HepG2 (cell line): ENCODE results near the gene SGF29. TPM values are rescaled to one million over a fixed set of nuclear protein-coding genes. Genes with fewer than 3 reads are reported as not detected.

Experiments used
- AKAP8 ChIP-seq: sonication (generic); formaldehyde crosslinking; IDR thresholded peaks from 2 replicates; pipeline ENCODE4 v1.5.1; 2020; ENCODE audit warnings: mild to moderate bottlenecking, missing genetic modification reagents
- ASH2L ChIP-seq: fragments of 300-600, 200-600 bp; sonication (generic); IDR thresholded peaks from 2 replicates; pipeline ENCODE4 v1.7.0; 2017; ENCODE audit warnings: low read depth, mild to moderate bottlenecking, moderate library complexity, mixed read lengths, low read length; ENCODE audit not compliant: insufficient read length
- CREBL2 ChIP-seq: sonication (generic); formaldehyde crosslinking; IDR thresholded peaks from 2 replicates; pipeline ENCODE4 v1.8.1; 2023; ENCODE audit warnings: missing genetic modification reagents, mild to moderate bottlenecking, borderline replicate concordance
- CSRNP1 ChIP-seq: sonication (generic); formaldehyde crosslinking; IDR thresholded peaks from 2 replicates; pipeline ENCODE4 v1.8.1; 2023; ENCODE audit warnings: mild to moderate bottlenecking, missing genetic modification reagents
- ETV5 ChIP-seq: IDR thresholded peaks from 2 replicates; pipeline ENCODE4 v1.6.1; 2018; ENCODE audit warnings: missing biosample characterization, missing genetic modification reagents, inconsistent platforms, borderline replicate concordance
- FOXA3 ChIP-seq: IDR thresholded peaks from 2 replicates; pipeline ENCODE4 v1.6.1; 2016; ENCODE audit warnings: missing genetic modification reagents, missing compliant biosample characterization
- FOXP4 ChIP-seq: sonication (generic); formaldehyde crosslinking; IDR thresholded peaks from 2 replicates; pipeline ENCODE4 v1.4.0; 2020; ENCODE audit warnings: missing genetic modification reagents
- GFI1 ChIP-seq: sonication (generic); formaldehyde crosslinking; IDR thresholded peaks from 2 replicates; pipeline ENCODE4 v1.5.0; 2020; ENCODE audit warnings: missing genetic modification reagents, mild to moderate bottlenecking, borderline replicate concordance
- HIVEP1 ChIP-seq: sonication (generic); formaldehyde crosslinking; IDR thresholded peaks from 2 replicates; pipeline ENCODE4 v1.4.0; 2020; ENCODE audit warnings: mild to moderate bottlenecking, missing genetic modification reagents
- HMGA1 ChIP-seq: sonication (generic); formaldehyde crosslinking; conservative IDR thresholded peaks from 2 replicates; pipeline ENCODE4 v1.4.0; 2020; ENCODE audit warnings: missing genetic modification reagents
- KDM6A ChIP-seq: IDR thresholded peaks from 2 replicates; pipeline ENCODE4 v1.6.1; 2016; ENCODE audit warnings: low read depth
- KMT2B ChIP-seq: IDR thresholded peaks from 2 replicates; pipeline ENCODE4 v1.6.1; 2016; ENCODE audit warnings: missing genetic modification reagents, missing compliant biosample characterization
- NFKB2 ChIP-seq: sonication (generic); formaldehyde crosslinking; IDR thresholded peaks from 2 replicates; pipeline ENCODE4 v1.4.0; 2020; ENCODE audit warnings: missing genetic modification reagents, borderline replicate concordance
- NR2F1 ChIP-seq, 2 experiments: fragments of 450-650 bp in 1 of 2; formaldehyde crosslinking in 1 of 2; IDR thresholded peaks; 2 replicates each; pipeline versions ENCODE4 v1.5.0 to v1.6.1; 2016 to 2020; ENCODE audit warnings: mild to moderate bottlenecking in 1 of 2, missing compliant biosample characterization in 1 of 2, missing genetic modification reagents in 1 of 2, moderate library complexity in 1 of 2
- SOX6 ChIP-seq, 2 experiments: fragments of 450-650 bp in 1 of 2; sonication (generic) in 1 of 2; formaldehyde crosslinking in 1 of 2; IDR thresholded peaks; 2 replicates each; pipeline versions ENCODE4 v1.4.0 to v1.6.1; 2017 to 2020; ENCODE audit warnings: antibody characterized with exemption in 1 of 2, mild to moderate bottlenecking in 1 of 2, missing genetic modification reagents in 1 of 2
- STAG1 ChIP-seq: sonication (generic); formaldehyde crosslinking; IDR thresholded peaks from 2 replicates; pipeline ENCODE4 v1.4.0; 2020; ENCODE audit warnings: missing genetic modification reagents
- TAF1 ChIP-seq: sonication (generic); formaldehyde crosslinking; IDR thresholded peaks from 2 replicates; pipeline ENCODE4 v1.4.0; 2020; ENCODE audit warnings: missing genetic modification reagents
- ZFX ChIP-seq: sonication (generic); formaldehyde crosslinking; IDR thresholded peaks from 2 replicates; pipeline ENCODE4 v1.4.0; 2020; ENCODE audit warnings: mild to moderate bottlenecking, low read depth, missing genetic modification reagents, moderate library complexity
- ZNF160 ChIP-seq: sonication (generic); formaldehyde crosslinking; IDR thresholded peaks from 2 replicates; pipeline ENCODE4 v1.8.0; 2022; ENCODE audit warnings: mild to moderate bottlenecking, inconsistent platforms, missing genetic modification reagents
- ZNF207 ChIP-seq: fragments of 450-650 bp; IDR thresholded peaks from 2 replicates; pipeline ENCODE4 v1.6.1; 2016; ENCODE audit warnings: antibody characterized with exemption, borderline replicate concordance
- ZNF34 ChIP-seq: sonication (generic); formaldehyde crosslinking; IDR thresholded peaks from 2 replicates; pipeline ENCODE4 v1.4.0; 2020; ENCODE audit warnings: mild to moderate bottlenecking, missing genetic modification reagents, borderline replicate concordance
- ZNF703 ChIP-seq: sonication (generic); formaldehyde crosslinking; IDR thresholded peaks from 2 replicates; pipeline ENCODE4 v1.5.1; 2020; ENCODE audit warnings: missing genetic modification reagents, mild to moderate bottlenecking, moderate library complexity, borderline replicate concordance
- ZNF782 ChIP-seq: sonication (generic); formaldehyde crosslinking; IDR thresholded peaks from 2 replicates; pipeline ENCODE4 v1.4.0; 2020; ENCODE audit warnings: missing genetic modification reagents, mild to moderate bottlenecking, borderline replicate concordance
- ZNF883 ChIP-seq: sonication (generic); formaldehyde crosslinking; IDR thresholded peaks from 2 replicates; pipeline ENCODE4 v1.5.1; 2020; ENCODE audit warnings: mild to moderate bottlenecking, missing genetic modification reagents; ENCODE audit errors: not compliant biosample characterization
- ZSCAN25 ChIP-seq: sonication (generic); formaldehyde crosslinking; IDR thresholded peaks from 2 replicates; pipeline ENCODE4 v1.8.0; 2022; ENCODE audit warnings: mild to moderate bottlenecking, missing genetic modification reagents
- polyA plus RNA-seq, 8 experiments: library from polyadenylated mRNA; depleted of rRNA in 3 of 8; stranded (reverse) in 7 of 8; unstranded in 1 of 8; fragments of >200 nt; fragmentation: Illumina TruSeq in 4 of 8; extraction: Trizol in 4 of 8; gene quantifications; 2 replicates each; pipeline versions ENCODE4 v1.2.1 to v1.2.3, GENCODE V29; 2011 to 2016; ENCODE audit warnings: low read depth in 4 of 8, missing spikeins in 1 of 8, mixed read lengths in 1 of 8; ENCODE audit not compliant: insufficient read depth in 1 of 8
- total RNA-seq, 5 experiments: library from RNA; depleted of rRNA; stranded (reverse); fragments of >200 nt; fragmentation: Illumina TruSeq; extraction: Trizol; gene quantifications; 2 replicates each; pipeline ENCODE4 v1.2.3, GENCODE V29; 2016; ENCODE audit warnings: low read depth in 1 of 5
- TF ChIP-seq, protein P1 (sequence below): sonication (generic); formaldehyde crosslinking; IDR thresholded peaks from 2 replicates; pipeline ENCODE4 v1.5.0; 2020; ENCODE audit warnings: missing genetic modification reagents

SGF29 gene
- total and polyA plus RNA-seq, 2 of the 13 experiments (the other 11 are each of a cell fraction or from before 2014, with no cell fraction given) = 5.0 to 29.4 TPM

- TF ChIP-seq ASH2L = peak; percentile 23
- TF ChIP-seq SOX6 (IDR thresholded peaks at IDR 0.05) = no peak
- TF ChIP-seq SOX6 (CRISPR knock-in tag; IDR thresholded peaks at IDR 0.05) = peak; percentile 57
- no peak for TF ChIP-seq ZNF207
- peak; percentile 19; the same call in 1 of the 2 replicates for TF ChIP-seq CSRNP1 (CRISPR knock-in tag)
- TF ChIP-seq KMT2B = no peak
- TF ChIP-seq ZNF160 = no peak
- 0 out of 2 replicates have a peak, but pooled peaks have one; percentile 26 for TF ChIP-seq CREBL2
- TF ChIP-seq ZNF703 (CRISPR knock-in tag) = 0 out of 2 replicates have a peak, but pooled peaks have one; percentile 15
- TF ChIP-seq ZSCAN25 (CRISPR knock-in tag) = peak; percentile 98
- TF ChIP-seq AKAP8 = no peak
- 0 out of 2 replicates have a peak, but pooled peaks have one; percentile 21 for TF ChIP-seq HIVEP1
- peak; percentile 10 for TF ChIP-seq ZNF883 (CRISPR knock-in tag)
- TF ChIP-seq ZNF34 (CRISPR knock-in tag) = no peak
- no peak for TF ChIP-seq ETV5 (CRISPR knock-in tag)
- no peak for TF ChIP-seq NFKB2 (CRISPR knock-in tag)
- TF ChIP-seq KDM6A (CRISPR knock-in tag) = no peak; the same call in 1 of the 2 replicates
- peak; percentile 97 for TF ChIP-seq ZNF782 (CRISPR knock-in tag)
- no peak for TF ChIP-seq HMGA1 (CRISPR knock-in tag)
- TF ChIP-seq, protein P1, sequence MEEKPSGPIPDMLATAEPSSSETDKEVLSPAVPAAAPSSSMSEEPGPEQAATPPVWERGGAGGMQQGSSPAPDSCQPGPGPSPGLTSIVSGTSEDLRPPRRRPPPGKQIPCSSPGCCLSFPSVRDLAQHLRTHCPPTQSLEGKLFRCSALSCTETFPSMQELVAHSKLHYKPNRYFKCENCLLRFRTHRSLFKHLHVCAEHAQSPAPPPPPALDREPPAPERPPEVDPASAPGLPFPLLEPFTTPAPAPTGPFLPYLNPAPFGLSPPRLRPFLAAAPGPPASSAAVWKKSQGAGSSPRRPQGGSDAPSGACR (CRISPR knock-in tag) = peak; percentile 42; the same call in 1 of the 2 replicates
- TF ChIP-seq TAF1 (CRISPR knock-in tag) = peak; percentile 53; the same call in 1 of the 2 replicates
- no peak for TF ChIP-seq GFI1 (CRISPR knock-in tag)
- no peak for TF ChIP-seq NR2F1 (CRISPR knock-in tag; IDR thresholded peaks at IDR 0.05)
- TF ChIP-seq FOXP4 (CRISPR knock-in tag) = peak; percentile 36; the same call in 1 of the 2 replicates
- TF ChIP-seq FOXA3 (CRISPR knock-in tag) = peak; percentile 25; the same call in 1 of the 2 replicates
- peak; percentile 41 for TF ChIP-seq STAG1 (CRISPR knock-in tag)
- TF ChIP-seq ZFX (CRISPR knock-in tag) = peak; percentile 64; the same call in 1 of the 2 replicates
Measured at GRCh38 chr16:28597692-28598261, 44.1 kb downstream of the SGF29 start (continued).
